Panc1 (cell line): ENCODE data around the gene MAN1A1. TPM values are rescaled to one million over a fixed set of nuclear protein-coding genes. Genes with fewer than 3 reads are reported as not detected.

Source experiments
- ATAC-seq: fragments of 200-7000 bp; cut with Tn5 transposase; 2 replicates; pipeline ENCODE4 v1.9.1; 2020; ENCODE audit warnings: mild to moderate bottlenecking, moderate library complexity
- BruUV-seq: library from RNA; stranded (reverse); fragments of 400-500 nt; replicated peaks from 2 replicates; lab custom pipeline; 2021; lab: Mats Ljungman, UMichigan
- CTCF ChIA-PET: fragments of 300-600 bp; sonication (Branson Sonifier 250); formaldehyde crosslinking; loops from one replicate; lab custom pipeline; 2022; ENCODE audit warnings: antibody characterized with exemption; lab: Charles Lee
- POLR2A ChIA-PET: fragments of 300-600 bp; sonication (Branson Sonifier 250); formaldehyde crosslinking; loops from one replicate; lab custom pipeline; 2022; ENCODE audit warnings: antibody characterized with exemption; lab: Charles Lee
- DNase-seq: peaks from one replicate; pipeline ENCODE4 v3.0.0-alpha.2; 2010; ENCODE audit warnings: low read depth, low spot score
- H3K27ac ChIP-seq: 2 replicates; pipeline ENCODE4 v1.5.1; 2011; ENCODE audit warnings: mild to moderate bottlenecking, low read length, inconsistent platforms
- H3K27me3 ChIP-seq: fragments of 200-500 bp; sonication (Bioruptor generic); 2 replicates; pipeline ENCODE4 v1.6.0; 2014; ENCODE audit warnings: low read length, inconsistent platforms; ENCODE audit not compliant: control insufficient read depth, insufficient read depth
- H3K36me3 ChIP-seq: fragments of 200-500 bp; sonication (Bioruptor generic); 2 replicates; pipeline ENCODE4 v1.5.1; 2014; ENCODE audit warnings: inconsistent platforms, mild to moderate bottlenecking, low read length, moderate library complexity; ENCODE audit not compliant: control insufficient read depth, insufficient read depth
- H3K4me1 ChIP-seq: 2 replicates; pipeline ENCODE4 v1.5.1; 2011; ENCODE audit warnings: inconsistent platforms, mild to moderate bottlenecking, low read length, moderate library complexity; ENCODE audit not compliant: control insufficient read depth, insufficient read depth
- H3K4me3 ChIP-seq, 2 experiments: 2 replicates each; pipeline ENCODE4 v1.5.1; 2011 to 2012; ENCODE audit warnings: low read depth in 2 of 2, low read length in 2 of 2, mild to moderate bottlenecking in 2 of 2, inconsistent platforms in 1 of 2, moderate library complexity in 1 of 2
- H3K9me3 ChIP-seq: fragments of 200-500 bp; sonication (Bioruptor generic); 2 replicates; pipeline ENCODE4 v1.5.1; 2014; ENCODE audit warnings: low read depth, mild to moderate bottlenecking, inconsistent platforms, low read length, moderate library complexity; ENCODE audit not compliant: control insufficient read depth, insufficient read depth
- CTCF ChIP-seq: fragments of 450-650 bp; IDR thresholded peaks from 2 replicates; pipeline ENCODE4 v1.5.1; 2017; ENCODE audit warnings: mild to moderate bottlenecking
- POLR2AphosphoS5 ChIP-seq: IDR thresholded peaks from 2 replicates; pipeline ENCODE4 v1.6.1; 2012; ENCODE audit warnings: mild to moderate bottlenecking, low read depth, low read length, moderate library complexity
- REST ChIP-seq, 2 experiments: IDR thresholded peaks; 2 replicates each; pipeline ENCODE4 v1.6.1; 2011 to 2012; ENCODE audit warnings: low read depth in 2 of 2, control low read depth in 1 of 2, low read length in 1 of 2, mild to moderate bottlenecking in 1 of 2, moderate library complexity in 1 of 2; ENCODE audit not compliant: insufficient read depth in 1 of 2
- SIN3A ChIP-seq: IDR thresholded peaks from 2 replicates; pipeline ENCODE4 v1.6.1; 2012; ENCODE audit warnings: low read depth, mild to moderate bottlenecking, low read length, moderate library complexity, borderline replicate concordance; ENCODE audit not compliant: insufficient read depth
- TCF7L2 ChIP-seq: IDR thresholded peaks from 2 replicates; pipeline ENCODE4 v1.6.1; 2011; ENCODE audit warnings: mild to moderate bottlenecking, low read depth, low read length, inconsistent platforms
- in situ Hi-C: cut with HindIII; loops from 2 replicates; pipeline ENCODE4 v1.10.0; 2016; ENCODE audit warnings: low sequenced_read_pairs, low pct_unique_long_range_greater_than_20kb
- intact Hi-C: fragments of 100-400 bp; cut with micrococcal nuclease; formaldehyde crosslinking; loops from one replicate; pipeline ENCODE4 v1.10.0; 2022; ENCODE audit not compliant: unreplicated experiment
- total RNA-seq: library from RNA; stranded (reverse); gene quantifications from one replicate; pipeline ENCODE4 v1.2.1, GENCODE V29; 2021; ENCODE audit not compliant: unreplicated experiment

MAN1A1 gene
- total RNA-seq, 1 experiment from 2014 or later, result 3.2 TPM

GRCh38 chr6:119218548-119218947 lies 131.0 kb downstream of the MAN1A1 start:
- no peaks in the 10 kb centered on the region for H3K9me3 ChIP-seq
- in situ Hi-C loops, result no loop called here
- no TSS peak for BruUV-seq
- DNase-seq (no peak), ATAC-seq (no peak)
- ChIA-PET CTCF (no interaction called here), POLR2A (no interaction called here)
- H3K4me1 ChIP-seq, result no peaks in the 10 kb centered on the region
- TF ChIP-seq TCF7L2 (no peak), REST (IDR thresholded peaks at IDR 0.05; ENCODE audit: insufficient read depth in 1 of 2, low read depth in 2 of 2, low read length in 1 of 2) (no peak), CTCF (no peak), POLR2AphosphoS5 (no peak), SIN3A (no peak)
- intact Hi-C loops, result no loop called here
- no peaks in the 10 kb centered on the region for H3K36me3 ChIP-seq
- H3K4me3 ChIP-seq, result no peak overlapping the region
- no peaks in the 10 kb centered on the region; the same call in 1 of the 2 replicates for H3K27me3 ChIP-seq
- no peak overlapping the region for H3K27ac ChIP-seq

- Histone ChIP-seq H3K27ac (no peak overlapping the region), H3K4me1 (no peaks in the 10 kb centered on the region), H3K27me3 (no peaks in the 10 kb centered on the region; the same call in 1 of the 2 replicates), H3K36me3 (no peaks in the 10 kb centered on the region), H3K9me3 (no peaks in the 10 kb centered on the region), H3K4me3 (no peak overlapping the region)
- TF ChIP-seq TCF7L2 (no peak), REST (IDR thresholded peaks at IDR 0.05; ENCODE audit: insufficient read depth in 1 of 2, low read depth in 2 of 2, low read length in 1 of 2) (no peak), POLR2AphosphoS5 (no peak), SIN3A (no peak), CTCF (no peak)
- BruUV-seq, result no TSS peak
- no peak for ATAC-seq
- intact Hi-C loops (no loop called here), in situ Hi-C loops (no loop called here)
- POLR2A ChIA-PET, result no interaction called here
- CTCF ChIA-PET, result no interaction called here
- no peak for DNase-seq
These were observed 133.5 kb downstream of the MAN1A1 start for GRCh38 chr6:119215885-119216590.
